GM12865 (cell line): ENCODE measurements around the gene ELOVL5.

Source experiments
- DNase-seq: peaks from one replicate; pipeline ENCODE4 v3.0.0; 2010; ENCODE audit warnings: low read depth
- H3K4me3 ChIP-seq: 2 replicates; pipeline ENCODE4 v1.5.1; 2011; ENCODE audit warnings: mild to moderate bottlenecking, low read depth, low read length, control low read depth
- TF ChIP-seq, protein P1 (sequence below): IDR thresholded peaks from 2 replicates; pipeline ENCODE4 v1.5.1; 2011; ENCODE audit warnings: low read length, control low read depth, low read depth, inconsistent platforms; ENCODE audit not compliant: insufficient read depth; ENCODE audit errors: missing control alignments

The ELOVL5 gene

DNA sequence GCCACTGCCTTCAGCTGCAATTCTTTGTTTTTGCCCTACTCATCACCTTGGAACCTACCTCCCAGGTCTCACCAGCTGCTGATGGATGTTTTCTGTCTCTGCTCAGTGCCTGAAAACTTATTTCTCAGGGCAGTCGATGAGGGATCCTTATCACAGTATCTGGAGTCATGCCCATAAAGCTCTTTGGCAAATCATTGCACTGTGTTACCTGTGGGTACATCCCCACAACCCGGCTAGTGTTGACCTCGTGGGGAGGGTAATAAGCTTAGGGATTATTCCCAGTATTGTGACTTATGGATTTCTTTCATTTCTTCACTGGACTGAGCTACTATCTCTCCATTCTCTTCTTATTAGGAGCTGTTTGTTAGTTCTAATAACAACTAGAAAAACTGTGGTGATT lies 91.7 kb downstream of the ELOVL5 start:
- DNase-seq = no peak
- H3K4me3 ChIP-seq = no peak overlapping the region
- TF ChIP-seq, protein P1, sequence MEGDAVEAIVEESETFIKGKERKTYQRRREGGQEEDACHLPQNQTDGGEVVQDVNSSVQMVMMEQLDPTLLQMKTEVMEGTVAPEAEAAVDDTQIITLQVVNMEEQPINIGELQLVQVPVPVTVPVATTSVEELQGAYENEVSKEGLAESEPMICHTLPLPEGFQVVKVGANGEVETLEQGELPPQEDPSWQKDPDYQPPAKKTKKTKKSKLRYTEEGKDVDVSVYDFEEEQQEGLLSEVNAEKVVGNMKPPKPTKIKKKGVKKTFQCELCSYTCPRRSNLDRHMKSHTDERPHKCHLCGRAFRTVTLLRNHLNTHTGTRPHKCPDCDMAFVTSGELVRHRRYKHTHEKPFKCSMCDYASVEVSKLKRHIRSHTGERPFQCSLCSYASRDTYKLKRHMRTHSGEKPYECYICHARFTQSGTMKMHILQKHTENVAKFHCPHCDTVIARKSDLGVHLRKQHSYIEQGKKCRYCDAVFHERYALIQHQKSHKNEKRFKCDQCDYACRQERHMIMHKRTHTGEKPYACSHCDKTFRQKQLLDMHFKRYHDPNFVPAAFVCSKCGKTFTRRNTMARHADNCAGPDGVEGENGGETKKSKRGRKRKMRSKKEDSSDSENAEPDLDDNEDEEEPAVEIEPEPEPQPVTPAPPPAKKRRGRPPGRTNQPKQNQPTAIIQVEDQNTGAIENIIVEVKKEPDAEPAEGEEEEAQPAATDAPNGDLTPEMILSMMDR = no peak

DNA sequence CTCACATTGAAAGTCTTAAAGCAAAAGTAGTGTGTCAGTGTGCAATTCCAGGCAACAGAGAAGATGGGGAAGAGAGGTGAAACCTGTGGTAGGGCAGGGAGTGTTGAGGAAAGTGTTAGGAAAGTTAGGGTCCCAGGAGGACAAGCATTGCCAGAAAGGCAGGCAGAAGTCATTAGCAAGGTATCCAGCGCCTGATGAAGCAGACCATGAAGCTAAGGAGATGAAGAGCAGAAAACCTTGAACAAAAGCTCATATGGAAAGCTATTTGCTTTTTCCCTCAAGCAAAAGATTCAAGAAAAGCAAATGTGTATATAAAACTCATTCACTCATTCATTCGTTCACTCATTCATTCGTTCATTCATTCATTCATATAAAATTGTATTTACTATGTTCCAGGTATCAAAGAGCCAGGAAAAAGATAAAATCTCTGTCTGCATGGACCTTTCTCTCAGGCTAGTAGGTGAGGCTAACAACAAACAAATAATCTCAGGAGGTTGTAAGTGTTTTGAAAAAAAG lies 96.5 kb downstream of the ELOVL5 start:
- no peak for DNase-seq
- TF ChIP-seq, protein P1 = no peak
- H3K4me3 ChIP-seq = no peak overlapping the region

- no peak for DNase-seq
- H3K4me3 ChIP-seq = no peak overlapping the region
- TF ChIP-seq, protein P1 = no peak
These were observed 97.6 kb downstream of the ELOVL5 start for GRCh38 chr6:53251033-53251672.

DNA sequence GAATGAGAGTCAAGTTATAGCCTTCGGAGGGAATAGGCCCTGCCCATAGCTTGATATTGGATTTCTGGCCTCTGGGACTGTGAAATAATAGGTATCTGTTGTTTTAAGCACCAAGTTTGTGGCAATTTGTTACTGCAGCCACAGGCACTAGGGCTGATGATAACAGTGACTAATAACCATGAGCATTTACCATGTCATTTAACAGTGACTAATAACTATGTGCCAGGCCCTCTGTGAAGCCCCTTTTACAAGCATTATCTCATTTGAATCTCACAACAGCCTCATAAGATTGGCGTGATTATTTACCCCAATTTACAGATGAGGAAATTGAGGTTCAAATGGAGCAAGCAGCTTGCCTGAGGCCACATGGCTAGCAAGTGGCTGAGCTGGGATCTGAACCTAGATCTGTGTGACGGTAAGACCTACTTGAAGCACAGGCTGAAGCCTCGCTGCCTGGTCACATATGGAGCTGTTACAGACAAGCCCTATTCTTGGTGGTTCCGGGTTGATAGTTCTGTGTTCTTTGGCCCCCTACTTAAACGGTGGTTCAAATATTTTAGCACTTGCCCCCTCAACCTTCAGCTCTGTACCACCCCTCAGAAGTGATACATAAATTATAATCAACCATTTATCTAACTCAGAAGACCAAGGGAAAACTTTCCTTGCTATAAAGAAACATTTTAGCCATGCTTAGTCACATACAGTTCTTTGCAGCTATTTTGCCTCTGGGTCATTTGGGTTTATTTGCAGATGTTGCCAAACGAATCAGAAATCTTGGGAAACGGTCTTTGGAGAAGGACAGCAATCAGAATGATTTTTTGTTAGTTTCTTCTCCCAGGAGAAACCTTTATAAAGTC lies 98.3 kb downstream of the ELOVL5 start:
- no peak for DNase-seq
- TF ChIP-seq, protein P1 = no peak
- H3K4me3 ChIP-seq = no peak overlapping the region

DNA sequence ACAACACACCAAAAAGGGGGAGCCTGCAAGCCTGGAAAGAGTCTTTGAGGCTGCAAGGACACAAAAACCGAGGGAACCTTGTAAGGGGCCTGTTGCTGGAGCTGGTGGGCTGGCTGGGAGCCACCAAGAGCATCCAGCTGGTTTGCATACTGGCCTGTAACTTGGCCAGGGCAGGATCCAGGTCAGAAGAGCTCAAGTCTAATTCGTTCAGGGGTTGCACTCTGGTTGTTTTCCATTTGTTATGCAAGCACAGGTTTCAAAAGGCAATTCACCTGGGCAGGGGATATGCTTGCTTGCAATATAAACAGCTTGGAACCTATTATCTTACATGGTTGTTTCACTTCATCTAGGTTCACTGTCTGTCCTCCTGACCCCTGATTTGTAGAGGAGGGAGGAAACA lies 101.8 kb downstream of the ELOVL5 start:
- no peak overlapping the region for H3K4me3 ChIP-seq
- TF ChIP-seq, protein P1 = no peak
- DNase-seq = no peak

- no peak overlapping the region for H3K4me3 ChIP-seq
- TF ChIP-seq, protein P1 = no peak
- DNase-seq = peak; percentile 77
These were observed 103.8 kb downstream of the ELOVL5 start for GRCh38 chr6:53244958-53245357.
